ENCODE data around the gene TBC1D4.
"Not testable (repeated sequence)": the region's sequence is repeated elsewhere in the genome, so short reads cannot be mapped to it uniquely, and the experiment has no call there.

Gene TBC1D4

DNA sequence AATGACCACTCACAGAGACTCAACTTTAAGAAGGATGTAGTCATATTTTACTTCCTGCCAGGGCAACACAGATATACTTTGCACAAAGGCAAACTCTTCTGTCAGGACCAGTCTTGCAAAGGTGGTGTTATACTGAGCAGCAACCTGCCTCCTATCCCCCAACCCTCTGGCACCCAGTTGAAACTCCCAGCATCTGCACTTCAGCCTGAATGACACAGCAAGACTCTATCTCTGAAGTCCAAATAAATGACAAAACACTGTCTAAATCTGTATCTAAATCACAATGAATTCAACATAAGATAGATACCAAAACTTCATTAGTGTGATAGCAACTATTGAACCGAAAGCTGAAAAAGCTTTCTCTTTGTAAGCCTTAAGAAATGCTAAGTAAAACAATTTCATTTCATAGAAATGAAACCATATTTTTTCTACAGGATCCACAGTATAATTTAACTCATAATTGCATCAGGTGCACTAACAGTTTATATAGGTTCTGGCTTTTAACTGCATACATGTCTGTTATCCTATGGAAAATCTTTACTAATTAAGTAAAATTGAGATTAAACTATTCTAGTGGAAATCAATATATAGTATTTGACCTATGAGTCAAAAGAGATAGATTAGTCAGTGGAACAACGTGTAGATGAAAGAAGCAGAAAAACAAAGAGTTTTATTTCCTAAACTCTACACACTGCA, 163.7 kb downstream of the TBC1D4 start:
- no peak for DNase-seq

DNA sequence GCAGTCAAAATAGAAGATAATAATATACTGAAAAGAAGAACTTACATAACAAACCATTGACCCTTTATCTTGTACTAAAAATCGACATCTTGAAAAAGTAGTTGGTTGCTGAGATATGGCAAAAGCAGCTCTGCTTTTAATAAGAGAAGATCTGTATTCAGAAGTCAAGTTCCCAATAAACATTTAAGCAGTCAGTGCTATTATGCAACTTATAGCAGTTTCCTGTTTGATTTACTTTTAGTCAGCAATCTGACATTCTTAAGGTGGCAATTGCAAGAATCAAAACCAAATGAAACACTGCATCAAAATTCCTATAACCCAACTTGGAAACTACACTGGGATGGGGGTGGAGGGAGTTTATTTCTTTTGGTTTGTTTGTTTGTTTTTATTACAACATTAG, 165.5 kb downstream of the TBC1D4 start:
- peak; percentile 35 for DNase-seq

DNA sequence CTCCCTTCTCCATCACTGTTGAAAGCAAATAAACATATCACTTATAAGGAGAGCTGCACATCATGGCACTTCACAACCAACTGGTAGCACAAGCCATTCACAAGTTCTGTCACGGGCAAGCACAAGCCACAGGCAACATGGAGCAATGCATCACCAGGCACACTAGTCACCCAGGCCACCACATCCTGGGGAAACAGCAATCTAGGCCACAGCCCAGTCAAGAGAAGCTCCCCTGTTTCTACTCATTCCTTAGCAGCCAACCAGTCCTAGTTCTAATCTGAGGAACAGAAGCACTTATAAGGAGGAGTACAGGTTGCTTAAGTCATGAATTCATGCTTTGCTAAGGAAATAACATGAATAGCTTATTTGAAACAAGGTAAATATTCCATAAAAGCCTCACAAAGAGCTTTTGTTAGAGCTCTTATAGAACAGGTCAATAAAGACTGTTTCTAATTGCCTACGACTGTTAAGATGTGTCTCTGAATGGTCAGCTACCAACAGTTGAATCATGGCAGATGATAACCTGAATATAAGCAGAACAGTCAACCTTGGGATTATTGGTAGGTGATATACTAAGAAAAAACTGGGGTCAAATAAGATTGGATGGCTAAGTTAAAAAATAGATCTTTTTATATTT, 169.0 kb downstream of the TBC1D4 start:
- peak; percentile 24 for DNase-seq

DNA sequence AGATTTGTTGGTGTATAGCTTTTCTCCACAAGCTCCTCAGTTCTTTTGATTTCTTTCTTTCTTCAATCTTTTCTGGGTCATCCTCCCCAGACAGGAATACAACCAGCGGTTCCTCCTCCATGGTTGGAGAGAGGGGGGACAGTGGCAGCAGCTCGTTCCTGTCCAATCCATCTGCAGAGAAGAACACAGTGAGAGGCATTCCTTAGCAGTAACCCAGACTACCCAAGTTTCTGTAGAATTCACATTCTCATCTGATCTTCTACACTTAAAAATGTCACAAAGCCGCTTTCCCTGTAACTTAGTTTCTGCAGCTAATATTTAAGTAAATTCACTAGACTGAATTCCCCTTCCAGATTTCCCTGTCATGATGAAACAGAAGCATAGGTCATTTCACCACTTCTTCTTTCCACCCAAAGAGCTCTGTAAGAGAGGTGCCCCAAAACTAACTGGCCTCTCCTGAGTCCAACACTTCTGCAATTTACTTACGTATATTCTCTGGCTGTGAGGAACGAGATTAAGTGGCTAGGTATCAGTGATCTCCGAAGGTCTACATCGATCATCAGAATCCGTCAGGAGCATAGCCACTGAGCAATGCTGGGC, 171.9 kb downstream of the TBC1D4 start:
- DNase-seq, result peak; percentile 27

DNA sequence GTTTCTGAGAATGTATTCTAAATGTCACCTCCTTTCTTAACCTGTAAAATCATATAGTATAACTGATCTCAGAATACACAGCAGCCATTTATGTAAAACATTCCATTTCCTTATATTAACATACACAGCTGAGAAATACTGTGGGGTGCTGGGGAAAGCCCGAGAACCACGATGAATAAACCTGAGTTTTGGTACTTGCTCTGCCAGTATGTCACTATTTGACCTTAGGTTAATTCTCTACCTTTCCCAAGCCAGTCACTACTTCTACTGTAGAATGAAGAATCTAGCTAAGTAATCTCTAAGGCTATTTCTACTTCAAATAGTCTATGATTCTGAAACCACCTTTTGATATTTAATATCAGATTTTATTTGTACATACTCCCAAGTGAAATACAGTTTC, 173.7 kb downstream of the TBC1D4 start:
- DNase-seq, result no peak

DNA sequence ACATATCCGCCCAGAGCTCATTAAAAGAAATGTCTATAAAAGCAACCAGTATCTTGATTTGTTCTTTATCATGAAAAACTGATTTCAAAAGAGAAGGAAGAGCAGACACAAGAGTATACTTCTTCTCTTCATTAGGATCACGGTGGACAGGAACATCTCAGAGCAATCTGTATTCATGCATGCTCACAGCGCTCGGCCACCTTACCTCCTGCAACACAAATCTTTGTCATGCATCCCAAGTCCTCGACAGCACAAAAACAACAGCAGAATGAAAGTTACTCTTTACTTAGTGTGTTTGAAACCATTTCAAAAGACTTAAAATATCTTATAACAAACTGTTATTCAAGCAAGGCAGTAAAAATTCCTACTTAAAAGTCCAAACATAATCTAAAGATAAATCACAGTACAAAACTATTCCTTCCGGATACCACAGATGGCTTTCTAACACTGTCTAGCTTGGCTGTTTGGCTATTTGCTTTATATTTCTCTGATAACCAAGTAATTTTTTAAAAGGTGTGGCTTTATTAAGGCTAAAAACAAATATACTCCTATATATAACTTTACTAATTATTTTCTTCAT, 174.5 kb downstream of the TBC1D4 start:
- DNase-seq, result no peak

DNA sequence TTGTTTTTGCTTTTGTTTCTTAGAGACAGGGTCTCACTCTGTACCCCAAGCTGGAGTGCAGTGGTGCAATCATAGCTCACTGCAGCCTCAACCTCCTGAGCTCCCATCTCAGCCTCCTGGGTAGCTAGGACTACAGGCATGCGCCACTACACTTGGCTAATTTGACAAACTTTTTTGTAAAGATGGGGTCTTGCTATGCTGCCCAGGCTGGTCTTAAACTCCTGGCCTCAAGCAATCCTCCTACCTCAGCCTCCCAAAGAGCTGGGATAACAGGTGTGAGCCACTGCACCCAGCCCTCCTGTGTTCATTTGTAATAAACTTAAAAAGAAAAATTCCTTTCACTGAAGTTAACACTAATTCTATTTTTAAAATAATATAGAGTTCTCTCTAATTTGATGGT, 175.0 kb downstream of the TBC1D4 start:
- DNase-seq, result not testable (repeated sequence)

DNA sequence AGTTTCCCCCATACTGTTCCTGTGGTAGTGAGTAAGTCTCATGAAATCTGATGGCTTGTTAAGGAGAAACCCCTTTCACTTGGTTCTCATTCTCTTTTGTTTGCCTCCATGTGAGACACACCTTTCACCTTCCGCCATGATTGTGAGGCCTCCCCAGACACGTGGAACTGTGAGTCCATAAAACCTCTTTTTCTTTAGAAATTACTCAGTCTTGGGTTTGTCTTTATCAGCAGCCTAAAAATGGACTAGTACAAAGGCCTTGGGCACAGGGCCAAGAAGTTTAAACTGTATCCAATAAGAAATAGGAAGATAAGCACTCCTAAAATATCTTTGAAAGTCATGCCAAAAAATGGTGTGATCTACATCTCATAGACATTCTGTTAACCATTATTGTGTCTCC, 176.9 kb downstream of the TBC1D4 start:
- peak; percentile 87 for DNase-seq

DNA sequence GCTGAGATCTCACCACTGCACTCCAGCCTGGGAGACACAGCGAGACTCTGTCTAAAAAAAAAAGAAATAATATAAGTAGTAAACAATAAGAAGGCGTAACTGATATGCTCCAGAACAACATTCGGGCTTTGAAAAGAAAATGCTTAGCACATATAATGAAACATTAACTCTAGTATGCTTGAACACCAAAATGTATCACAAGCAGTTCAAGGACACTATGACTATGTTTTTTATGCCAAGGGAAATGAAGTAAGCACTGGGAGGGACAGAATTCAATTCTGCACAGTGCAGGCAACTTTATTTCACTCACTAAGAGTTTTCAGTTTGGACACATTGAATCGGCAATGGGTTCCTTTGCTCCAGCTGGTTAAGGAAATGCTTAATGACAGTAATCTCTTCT, 178.7 kb downstream of the TBC1D4 start:
- no peak for DNase-seq

DNA sequence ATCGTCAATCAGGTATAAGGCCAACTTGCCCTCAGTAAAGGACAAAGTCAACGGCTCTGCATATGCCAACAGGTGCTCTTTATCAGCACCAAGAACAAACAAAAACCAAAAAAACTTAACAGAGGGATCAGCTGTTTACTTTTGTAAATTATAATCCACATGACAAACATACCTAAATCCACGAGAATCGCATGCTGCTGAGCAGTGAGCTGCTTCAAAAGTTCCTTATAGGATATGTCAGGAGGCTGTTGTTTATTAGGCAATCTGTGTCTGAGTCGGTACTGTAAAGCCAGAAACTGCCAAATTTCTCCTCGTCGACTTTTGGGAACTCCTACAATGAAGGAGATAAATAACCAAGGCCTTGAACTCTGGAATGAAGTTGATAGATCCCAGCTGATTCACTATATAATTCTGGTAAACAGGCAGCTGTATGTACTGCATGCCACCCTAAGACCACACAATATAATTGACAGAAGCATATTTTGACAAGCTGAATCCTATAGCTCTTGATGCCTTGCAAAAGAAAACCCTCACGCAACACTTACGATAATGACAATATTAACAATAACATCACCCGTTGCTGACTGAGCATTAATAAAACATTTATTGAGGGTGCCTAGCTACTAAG, 179.8 kb downstream of the TBC1D4 start:
- no peak for DNase-seq

DNA sequence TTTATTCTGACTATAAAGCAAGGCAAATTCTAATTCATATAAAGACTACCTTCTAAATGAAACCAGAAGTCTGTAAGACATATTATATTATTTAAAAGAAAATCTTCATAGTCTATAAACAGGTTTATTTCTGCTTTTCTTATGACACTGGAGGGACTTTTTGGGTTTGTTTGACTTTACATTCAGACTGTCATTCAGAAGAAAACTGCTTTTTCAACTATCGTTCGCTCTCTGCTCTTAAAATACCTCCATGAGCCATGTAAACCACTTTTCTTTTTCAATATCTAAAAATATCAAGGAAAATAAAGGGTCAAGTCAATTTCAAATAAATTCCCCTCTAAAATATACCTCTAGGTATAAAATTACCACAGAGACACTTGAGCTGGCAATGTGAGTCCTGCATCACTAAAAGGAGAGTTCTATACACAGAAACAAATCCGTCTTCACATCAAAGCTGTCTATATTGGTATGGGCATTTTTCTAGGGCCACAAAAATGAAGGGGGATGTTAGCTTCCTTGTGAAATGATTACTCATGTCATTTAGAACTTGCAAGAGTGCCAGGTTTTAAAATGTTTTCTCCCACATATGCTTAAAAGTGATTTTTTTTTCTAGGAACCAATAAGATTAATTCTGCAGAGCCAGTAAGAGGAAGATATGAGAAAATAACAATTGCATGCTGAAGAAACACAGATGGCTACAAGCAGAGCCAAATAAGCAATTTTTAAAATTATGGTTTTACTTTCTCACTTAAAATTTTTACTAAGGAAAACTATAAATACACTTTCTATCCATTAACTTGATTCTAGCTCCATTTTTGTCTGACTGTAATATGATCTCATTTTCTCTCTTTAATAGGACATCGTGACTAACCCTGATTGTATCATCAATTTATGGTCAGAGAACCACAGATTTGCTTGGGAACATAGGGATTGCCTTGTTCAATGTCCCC, 181.8 kb downstream of the TBC1D4 start:
- DNase-seq, result no peak

DNA sequence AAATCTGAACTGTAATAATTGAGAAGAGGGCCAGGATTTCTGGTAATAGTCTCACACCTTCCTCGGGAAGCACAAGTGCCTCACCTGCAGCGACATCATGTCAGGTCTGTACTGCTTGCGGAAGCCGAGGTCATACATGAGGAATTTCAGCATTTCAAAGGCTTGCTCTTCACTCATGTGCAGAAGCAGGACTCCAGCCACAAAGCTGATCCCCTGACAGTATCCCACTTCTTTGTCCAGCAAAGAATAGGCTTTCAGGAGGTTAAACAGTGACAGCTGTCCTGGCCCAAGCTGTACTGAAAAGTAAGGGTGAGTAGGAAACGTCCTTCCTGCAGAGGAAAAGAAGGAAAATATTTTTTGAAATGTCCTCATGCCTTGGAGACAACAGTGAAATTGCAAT, 182.7 kb downstream of the TBC1D4 start:
- DNase-seq, result no peak

DNA sequence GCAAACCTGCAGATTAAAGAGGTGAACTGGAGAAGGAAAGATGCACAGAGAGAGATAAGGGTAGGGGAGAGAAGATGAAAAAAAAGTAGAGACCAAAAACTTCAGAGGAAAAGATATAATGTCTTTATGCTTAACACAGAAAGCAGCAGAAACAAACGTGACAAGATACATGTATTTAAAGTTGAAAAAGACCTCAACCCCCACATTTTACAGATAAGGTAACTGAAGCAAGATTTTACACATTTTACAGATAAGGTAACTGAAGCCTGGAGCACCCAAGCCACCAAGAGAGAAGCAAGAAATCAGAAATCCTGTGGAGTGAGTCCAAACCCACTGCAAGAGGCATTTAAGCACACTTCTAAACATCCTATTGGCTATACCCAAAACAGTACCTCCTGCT, 185.3 kb downstream of the TBC1D4 start:
- DNase-seq, result peak; percentile 32

DNA sequence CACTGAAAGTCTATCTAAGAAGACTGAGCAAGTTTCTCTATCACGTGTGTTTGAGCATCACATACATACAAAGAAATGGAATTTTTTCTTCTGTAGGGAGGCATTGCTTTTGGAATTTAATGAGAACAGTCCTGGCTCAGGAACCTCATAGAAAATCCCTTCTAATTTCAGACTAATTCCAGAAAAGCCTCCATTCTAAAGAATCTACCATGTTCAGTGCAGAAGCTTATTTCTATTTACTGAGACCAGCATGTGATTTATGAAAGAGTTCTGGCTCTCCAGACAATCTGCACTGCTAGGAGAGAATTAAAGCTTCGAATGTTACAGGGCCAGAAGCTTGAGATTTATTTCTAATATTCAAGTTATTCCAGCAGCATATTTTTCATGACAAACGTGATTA, 186.8 kb downstream of the TBC1D4 start:
- DNase-seq, result no peak

DNA sequence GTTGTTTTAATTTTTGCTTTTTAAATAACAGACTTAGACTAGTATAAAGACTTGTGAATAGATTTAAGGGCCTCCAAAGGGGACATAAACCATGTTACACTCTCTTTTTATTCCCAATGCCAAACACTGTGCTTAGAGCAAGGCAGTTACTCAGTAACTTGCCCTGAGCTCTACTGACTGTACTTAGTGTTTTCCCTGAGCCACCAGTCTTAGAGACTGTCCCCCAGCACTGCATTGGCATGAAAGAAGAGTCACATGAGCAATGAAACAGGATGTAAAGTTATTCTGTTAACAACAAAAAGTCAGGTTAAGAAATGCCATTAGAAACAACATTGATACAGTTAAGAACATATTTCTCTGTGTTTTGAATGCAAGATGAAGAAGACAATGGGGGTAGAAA, 187.9 kb downstream of the TBC1D4 start:
- no peak for DNase-seq

DNA sequence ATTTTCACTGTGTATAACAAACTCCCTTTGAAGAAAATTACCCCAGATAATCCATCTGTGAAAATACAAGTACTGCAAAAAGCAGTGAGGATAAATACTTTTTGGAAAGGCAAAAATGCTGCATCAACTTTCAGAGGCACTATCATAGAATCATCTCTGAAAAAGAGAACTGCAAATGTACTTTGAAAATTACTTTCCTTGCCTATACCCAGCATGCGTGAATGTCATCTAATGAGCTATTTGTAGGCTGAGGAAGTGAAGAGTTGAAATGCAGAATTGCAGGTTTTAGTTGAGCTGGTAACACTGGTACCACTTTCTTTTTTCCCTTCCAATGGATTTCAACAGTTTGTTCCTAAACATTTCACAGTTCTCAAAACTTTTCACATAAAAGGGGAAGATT, 196.7 kb downstream of the TBC1D4 start:
- no peak for DNase-seq

DNA sequence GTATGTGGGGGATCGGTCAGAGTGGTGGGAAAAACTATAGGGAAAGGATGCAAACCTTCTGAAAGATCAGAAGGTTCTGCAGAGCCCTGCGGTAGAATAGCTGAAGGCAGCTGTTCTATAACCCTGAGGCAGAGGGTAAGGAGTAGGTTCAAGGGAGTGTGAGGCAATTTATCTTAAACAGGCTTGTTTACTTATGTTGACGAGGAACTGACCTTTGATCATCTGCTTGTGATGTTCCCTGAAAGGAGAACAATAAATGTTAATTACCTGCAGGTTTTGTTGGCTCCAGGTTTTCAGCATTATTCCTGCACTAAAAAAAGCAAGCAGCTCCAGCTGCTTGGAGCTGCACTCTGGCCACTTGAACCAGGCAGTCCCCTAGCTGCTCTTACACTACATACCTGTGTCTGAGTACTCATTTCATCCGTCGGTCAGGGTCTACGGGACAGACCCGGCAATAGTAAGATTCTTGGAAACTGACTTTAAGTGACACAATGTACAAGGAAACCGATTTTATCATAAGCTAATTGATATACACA, 202.1 kb downstream of the TBC1D4 start:
- DNase-seq, result no peak

DNA sequence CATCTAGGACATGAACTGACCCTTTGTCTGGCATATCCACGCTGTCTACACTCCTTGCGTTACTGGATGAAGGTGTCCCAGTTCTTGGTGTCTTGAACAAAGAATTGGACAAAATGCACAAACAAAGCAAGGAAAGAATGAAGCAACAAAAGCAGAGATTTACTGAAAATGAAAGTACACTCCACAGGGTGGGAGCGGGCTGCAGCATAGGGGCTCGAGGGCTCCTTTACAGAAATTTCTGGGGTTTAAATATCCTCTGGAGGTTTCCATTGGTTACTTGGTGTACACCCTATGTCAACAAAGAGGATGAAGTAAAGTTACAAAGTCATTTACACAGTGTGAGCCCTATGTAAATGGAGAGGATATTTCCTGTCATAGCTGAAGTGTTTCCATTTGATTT, 208.3 kb downstream of the TBC1D4 start:
- not testable (repeated sequence) for DNase-seq

DNA sequence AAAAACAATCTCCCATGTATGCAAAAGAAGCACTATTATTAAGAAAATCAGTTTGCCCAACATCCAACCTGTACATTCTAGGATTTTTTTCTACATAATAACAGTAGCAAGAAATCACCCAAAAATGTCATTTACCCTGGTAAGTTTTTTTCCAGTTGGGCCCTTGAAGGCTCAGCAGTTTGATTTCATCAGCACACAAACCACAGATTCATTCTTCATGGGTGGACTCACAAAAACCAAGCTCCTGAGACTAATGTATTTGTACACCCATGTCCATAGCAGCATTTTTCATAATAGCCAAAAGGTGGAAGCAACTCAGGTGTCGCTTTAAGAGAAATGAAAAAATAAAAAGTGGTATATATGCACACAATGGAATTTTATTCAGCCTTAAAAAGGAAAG, 210.1 kb downstream of the TBC1D4 start:
- DNase-seq, result peak; percentile 18

DNA sequence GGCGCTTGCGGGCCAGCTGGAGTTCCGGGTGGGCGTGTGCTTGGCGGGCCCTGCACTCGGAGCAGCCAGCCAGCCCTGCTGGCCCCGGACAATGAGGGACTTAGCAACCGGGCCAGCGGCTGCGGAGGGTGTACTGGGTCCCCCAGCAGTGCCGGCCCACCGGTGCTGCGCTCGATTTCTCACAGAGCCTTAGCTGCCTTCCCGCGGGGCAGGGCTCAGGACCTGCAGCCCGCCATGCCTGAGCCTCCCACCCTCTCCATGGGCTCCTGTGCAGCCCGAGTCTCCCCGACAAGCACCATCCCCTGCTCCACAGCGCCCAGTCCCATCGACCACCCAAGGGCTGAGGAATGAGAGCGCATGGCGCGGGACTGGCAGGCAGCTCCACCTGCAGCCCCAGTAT, 213.5 kb downstream of the TBC1D4 start:
- DNase-seq, result not testable (repeated sequence)

DNA sequence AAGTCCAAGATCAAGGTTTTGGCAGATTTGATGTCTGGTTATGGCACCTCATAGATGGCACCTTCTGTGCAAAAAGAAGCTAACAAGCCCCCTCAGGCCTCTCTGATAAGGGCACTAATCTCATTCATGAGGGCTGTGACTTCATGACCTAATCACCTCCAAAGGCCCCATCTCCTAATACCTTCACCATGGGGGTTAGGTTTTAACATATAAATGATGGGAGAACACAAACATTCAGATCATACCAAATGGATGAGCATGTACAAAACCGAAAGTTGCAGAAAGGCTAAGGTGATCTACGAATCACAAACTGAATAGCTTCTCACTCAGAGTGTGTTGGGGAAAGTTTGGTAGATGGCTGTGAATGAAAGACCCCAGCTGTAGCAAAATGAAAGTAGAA, 217.4 kb downstream of the TBC1D4 start:
- DNase-seq, result no peak

DNA sequence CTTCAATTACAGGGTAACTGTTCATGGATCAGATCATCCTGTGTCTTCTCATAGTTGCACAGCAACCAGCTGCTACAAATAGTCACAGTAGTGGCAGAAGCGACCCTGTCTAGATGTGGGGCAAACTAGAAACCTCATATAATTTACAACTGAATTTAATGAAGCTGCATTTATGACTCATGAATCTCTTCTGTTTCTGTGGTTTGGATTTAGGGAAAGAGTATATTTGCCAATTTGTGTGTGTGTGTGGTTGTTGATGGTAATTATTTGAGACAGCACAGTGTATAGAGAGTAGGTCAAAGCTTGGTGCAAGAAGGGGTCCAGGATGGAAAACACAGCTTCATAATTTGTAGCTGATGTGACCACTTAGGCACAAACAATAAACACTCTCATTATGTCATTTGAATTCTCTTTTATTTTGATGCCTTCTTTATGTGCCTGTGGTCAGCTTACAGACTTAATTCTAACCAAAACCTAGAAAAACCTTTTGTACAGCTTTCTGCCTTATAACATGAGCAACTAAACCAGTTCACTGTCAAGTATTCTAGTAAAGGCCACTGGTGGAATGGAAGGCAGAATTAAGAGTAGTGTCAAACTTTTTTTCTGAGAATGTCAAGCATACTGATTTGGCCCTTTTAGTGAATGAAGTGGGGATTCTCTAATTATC, 218.1 kb downstream of the TBC1D4 start:
- DNase-seq, result no peak
